HL-60 (cell line): ENCODE results near the gene CANT1.

Experiments
- DNase-seq, 2 experiments: peaks; one replicate each; pipeline ENCODE4 v3.0.0-alpha.2; 2010 to 2020; ENCODE audit warnings: low read depth in 1 of 2, low spot score in 1 of 2
- H3K27ac ChIP-seq: fragments of 250-450 bp; sonication (Bioruptor Pico); replicated peaks from 2 replicates; pipeline ENCODE4 v1.5.1; 2020; ENCODE audit warnings: mild to moderate bottlenecking, moderate library complexity
- H3K27me3 ChIP-seq: fragments of 250-450 bp; sonication (Bioruptor Pico); 2 replicates; pipeline ENCODE4 v1.5.1; 2021; ENCODE audit warnings: mild to moderate bottlenecking, moderate library complexity; ENCODE audit not compliant: insufficient read depth, poor library complexity, severe bottlenecking
- H3K4me3 ChIP-seq: replicated peaks from 2 replicates; pipeline ENCODE4 v1.5.1; 2011; ENCODE audit warnings: mild to moderate bottlenecking, control low read depth, low read length; ENCODE audit not compliant: insufficient read depth
- GABPA ChIP-seq: IDR thresholded peaks from 2 replicates; pipeline ENCODE4 v1.6.1; 2012; ENCODE audit warnings: low read depth
- POLR2AphosphoS5 ChIP-seq: IDR thresholded peaks from 2 replicates; pipeline ENCODE4 v1.6.1; 2012; ENCODE audit warnings: low read depth
- SPI1 ChIP-seq: IDR thresholded peaks from 2 replicates; pipeline ENCODE4 v1.6.1; 2012; ENCODE audit warnings: low read depth, mild to moderate bottlenecking, borderline replicate concordance
- TF ChIP-seq, protein P1 (sequence below): IDR thresholded peaks from 2 replicates; pipeline ENCODE4 v1.6.1; 2012; ENCODE audit warnings: low read depth; ENCODE audit not compliant: insufficient replicate concordance
- TF ChIP-seq, protein P2 (sequence below): IDR thresholded peaks from one replicate; pipeline ENCODE4 v1.5.1; 2011; ENCODE audit warnings: low read length, control low read depth, inconsistent platforms; ENCODE audit not compliant: insufficient read depth

Gene CANT1

DNA sequence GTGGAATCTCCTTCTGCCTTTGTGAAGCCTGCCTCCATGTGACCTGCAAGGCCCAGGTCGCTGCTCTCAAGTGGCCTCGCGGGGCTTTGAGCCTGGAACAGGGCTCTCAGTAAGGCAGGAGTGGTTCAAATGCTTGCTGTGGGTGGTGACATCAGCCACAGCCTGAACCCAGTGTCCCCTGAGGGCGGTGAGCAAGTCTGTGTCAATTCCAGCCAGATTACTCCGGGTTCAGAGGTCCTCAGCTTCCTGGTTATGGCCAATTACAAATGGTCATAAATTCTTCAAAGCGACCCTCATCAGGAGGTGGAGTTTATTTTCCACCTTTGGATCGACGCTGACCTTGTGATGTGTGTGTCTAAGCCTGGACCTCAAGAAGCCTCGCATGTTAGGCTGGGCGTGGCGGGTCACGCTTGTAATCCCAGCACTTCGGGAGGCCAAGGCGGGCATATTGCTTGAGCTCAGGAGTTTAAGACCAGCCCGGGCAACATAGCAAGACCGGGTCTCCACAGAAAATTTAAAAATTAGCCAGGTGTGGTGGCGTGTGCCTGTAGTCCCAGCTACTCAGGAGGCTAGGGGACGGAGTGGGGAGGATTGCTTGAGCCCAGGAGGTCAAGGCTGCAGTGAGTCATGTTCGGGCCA, 47.1 kb downstream of the CANT1 start:
- H3K27ac ChIP-seq, result no peak overlapping the region
- no peak overlapping the region for H3K4me3 ChIP-seq

DNA sequence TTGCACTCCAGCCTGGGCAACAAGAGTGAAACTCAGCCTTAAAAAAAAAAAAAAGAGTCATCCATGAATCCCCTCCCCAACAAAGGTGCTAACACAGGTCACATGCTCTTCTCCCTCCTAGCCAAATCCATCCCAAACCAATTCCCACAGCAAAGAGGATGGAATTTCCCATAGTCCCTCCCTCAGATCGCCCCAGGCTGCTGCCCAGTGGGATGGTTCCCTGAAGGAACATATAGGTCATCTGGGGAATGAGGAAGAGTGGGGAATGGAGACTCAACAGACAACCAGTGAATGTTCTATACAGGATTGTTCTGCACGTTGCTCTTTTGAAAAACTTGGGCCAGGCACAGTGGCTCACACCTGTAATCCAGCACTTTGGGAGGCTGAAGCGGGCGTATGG, 48.0 kb downstream of the CANT1 start:
- no peak for TF ChIP-seq SPI1
- Histone ChIP-seq H3K27me3 (no peaks in the 10 kb centered on the region), H3K4me3 (no peak overlapping the region), H3K27ac (no peak overlapping the region)
- DNase-seq, result no peak

More for the DNA sequence above, 47.1 kb downstream of the CANT1 start:
- DNase-seq, result no peak
- H3K27me3 ChIP-seq, result no peaks in the 10 kb centered on the region
- no peak for TF ChIP-seq SPI1
- TF ChIP-seq, protein P1, sequence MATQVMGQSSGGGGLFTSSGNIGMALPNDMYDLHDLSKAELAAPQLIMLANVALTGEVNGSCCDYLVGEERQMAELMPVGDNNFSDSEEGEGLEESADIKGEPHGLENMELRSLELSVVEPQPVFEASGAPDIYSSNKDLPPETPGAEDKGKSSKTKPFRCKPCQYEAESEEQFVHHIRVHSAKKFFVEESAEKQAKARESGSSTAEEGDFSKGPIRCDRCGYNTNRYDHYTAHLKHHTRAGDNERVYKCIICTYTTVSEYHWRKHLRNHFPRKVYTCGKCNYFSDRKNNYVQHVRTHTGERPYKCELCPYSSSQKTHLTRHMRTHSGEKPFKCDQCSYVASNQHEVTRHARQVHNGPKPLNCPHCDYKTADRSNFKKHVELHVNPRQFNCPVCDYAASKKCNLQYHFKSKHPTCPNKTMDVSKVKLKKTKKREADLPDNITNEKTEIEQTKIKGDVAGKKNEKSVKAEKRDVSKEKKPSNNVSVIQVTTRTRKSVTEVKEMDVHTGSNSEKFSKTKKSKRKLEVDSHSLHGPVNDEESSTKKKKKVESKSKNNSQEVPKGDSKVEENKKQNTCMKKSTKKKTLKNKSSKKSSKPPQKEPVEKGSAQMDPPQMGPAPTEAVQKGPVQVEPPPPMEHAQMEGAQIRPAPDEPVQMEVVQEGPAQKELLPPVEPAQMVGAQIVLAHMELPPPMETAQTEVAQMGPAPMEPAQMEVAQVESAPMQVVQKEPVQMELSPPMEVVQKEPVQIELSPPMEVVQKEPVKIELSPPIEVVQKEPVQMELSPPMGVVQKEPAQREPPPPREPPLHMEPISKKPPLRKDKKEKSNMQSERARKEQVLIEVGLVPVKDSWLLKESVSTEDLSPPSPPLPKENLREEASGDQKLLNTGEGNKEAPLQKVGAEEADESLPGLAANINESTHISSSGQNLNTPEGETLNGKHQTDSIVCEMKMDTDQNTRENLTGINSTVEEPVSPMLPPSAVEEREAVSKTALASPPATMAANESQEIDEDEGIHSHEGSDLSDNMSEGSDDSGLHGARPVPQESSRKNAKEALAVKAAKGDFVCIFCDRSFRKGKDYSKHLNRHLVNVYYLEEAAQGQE, result no peak
- TF ChIP-seq GABPA, result no peak
- TF ChIP-seq, protein P2, sequence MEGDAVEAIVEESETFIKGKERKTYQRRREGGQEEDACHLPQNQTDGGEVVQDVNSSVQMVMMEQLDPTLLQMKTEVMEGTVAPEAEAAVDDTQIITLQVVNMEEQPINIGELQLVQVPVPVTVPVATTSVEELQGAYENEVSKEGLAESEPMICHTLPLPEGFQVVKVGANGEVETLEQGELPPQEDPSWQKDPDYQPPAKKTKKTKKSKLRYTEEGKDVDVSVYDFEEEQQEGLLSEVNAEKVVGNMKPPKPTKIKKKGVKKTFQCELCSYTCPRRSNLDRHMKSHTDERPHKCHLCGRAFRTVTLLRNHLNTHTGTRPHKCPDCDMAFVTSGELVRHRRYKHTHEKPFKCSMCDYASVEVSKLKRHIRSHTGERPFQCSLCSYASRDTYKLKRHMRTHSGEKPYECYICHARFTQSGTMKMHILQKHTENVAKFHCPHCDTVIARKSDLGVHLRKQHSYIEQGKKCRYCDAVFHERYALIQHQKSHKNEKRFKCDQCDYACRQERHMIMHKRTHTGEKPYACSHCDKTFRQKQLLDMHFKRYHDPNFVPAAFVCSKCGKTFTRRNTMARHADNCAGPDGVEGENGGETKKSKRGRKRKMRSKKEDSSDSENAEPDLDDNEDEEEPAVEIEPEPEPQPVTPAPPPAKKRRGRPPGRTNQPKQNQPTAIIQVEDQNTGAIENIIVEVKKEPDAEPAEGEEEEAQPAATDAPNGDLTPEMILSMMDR, result no peak
- no peak for TF ChIP-seq POLR2AphosphoS5

DNA sequence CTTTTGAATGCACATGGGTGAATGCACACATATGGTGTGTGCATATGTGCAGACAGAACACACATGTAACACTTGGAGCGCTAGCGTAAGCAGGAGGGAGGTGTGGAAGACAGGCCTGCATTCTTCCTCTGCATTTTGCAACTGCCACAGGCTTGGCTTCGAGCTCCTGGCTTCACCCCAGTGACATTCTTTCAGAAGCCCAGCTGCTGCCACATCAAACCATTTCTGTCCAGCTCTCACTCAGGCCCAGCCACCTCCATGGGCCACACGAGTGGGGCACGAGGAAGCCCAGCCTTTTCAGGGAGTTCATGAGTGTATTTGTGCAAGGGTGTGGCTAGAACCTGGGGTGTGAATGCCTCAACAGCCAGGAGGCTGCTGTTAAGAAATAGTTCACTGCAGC, 48.6 kb downstream of the CANT1 start:
- no peak overlapping the region for H3K4me3 ChIP-seq
- H3K27ac ChIP-seq, result no peak overlapping the region
- peak in 1 of 2 experiments; percentile 9 for DNase-seq
- no peaks in the 10 kb centered on the region for H3K27me3 ChIP-seq
- TF ChIP-seq, protein P1, result no peak
- TF ChIP-seq POLR2AphosphoS5 (no peak), GABPA (no peak), SPI1 (no peak)
- TF ChIP-seq, protein P2, result no peak

DNA sequence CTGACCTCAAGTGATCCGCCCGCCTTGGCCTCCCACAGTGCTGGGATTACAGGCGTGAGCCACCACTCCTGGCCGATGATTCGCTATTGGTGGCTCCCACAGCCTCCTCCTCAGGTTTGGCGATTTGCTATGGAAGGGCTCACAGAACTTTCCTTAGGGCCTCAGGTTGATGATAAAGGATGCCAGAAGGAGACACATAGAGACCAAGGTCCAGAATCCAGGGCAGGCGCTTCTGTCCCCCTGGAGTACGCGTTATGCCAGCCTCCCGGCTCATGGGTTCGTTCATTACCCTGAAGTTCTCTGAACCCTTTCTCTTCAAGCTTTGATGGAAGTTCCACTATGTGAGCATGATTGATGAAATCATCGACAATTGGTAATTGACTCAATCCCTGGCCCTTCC, 49.8 kb downstream of the CANT1 start:
- no peak for DNase-seq
- no peaks in the 10 kb centered on the region for H3K27me3 ChIP-seq
- H3K27ac ChIP-seq, result no peak overlapping the region
- no peak overlapping the region for H3K4me3 ChIP-seq
- TF ChIP-seq, protein P1, result no peak
- TF ChIP-seq, protein P2, result no peak
- no peak for TF ChIP-seq SPI1
- no peak for TF ChIP-seq POLR2AphosphoS5
- no peak for TF ChIP-seq GABPA
